Middle frontal gyrus (tissue), 1 donor: ENCODE measurements around the gene IQCF6.
"Not testable (repeated sequence)": the region's sequence is repeated elsewhere in the genome, so short reads cannot be mapped to it uniquely, and the experiment has no call there.

Experiments
- DNase-seq: peaks from one replicate; pipeline ENCODE4 v3.0.0-alpha.2; 2015; ENCODE audit warnings: low spot score; ENCODE audit errors: extremely low spot score

IQCF6 gene

DNA sequence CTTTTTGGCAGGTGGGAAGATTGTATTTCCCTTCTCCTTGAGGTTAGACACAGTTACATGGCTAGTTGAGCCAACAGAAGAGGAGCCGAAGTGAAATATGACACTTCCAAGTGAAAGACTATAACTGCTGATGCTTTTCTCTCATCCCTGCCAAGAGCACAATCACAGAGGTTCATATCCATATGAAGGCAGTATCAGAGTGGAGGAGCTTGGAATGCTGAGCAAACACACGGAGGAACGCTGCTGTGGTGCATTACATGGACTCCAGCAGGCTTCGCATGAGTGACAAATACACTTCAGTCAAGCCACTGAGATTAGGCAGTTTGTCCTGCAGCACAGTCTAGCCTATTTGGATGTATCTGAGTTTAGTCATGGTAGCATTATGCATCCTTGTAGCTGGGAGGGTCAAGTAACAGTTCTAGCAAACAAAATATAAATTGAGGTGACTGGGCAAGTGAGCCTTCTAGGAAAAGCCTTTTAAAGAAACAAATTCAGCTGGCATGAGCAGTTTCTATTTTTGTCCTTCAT is 5.4 kb downstream of the IQCF6 start:
- no peak for DNase-seq

DNA sequence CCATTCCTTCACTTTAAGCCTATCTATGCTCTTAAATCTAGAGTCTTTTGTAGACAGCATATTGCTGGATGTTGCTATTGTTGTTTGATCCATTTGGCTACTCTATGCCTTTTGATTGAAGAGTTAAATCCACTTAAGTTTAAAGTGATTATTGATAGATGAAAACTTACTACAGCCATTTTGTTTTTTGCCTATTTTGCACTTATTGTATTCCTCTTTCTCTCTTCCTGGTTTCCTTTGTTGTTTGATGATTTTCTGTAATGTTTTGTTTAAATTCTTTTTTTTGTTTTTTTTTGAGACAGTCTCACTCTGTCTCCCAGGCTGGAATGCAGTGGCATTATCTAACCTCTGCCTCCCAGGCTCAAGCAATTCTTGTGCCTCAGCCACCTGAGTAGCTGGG is 19.8 kb downstream of the IQCF6 start:
- no peak for DNase-seq

- DNase-seq: not testable (repeated sequence)
These were observed 25.0 kb downstream of the IQCF6 start for GRCh38 chr3:51753763-51754750.

DNA sequence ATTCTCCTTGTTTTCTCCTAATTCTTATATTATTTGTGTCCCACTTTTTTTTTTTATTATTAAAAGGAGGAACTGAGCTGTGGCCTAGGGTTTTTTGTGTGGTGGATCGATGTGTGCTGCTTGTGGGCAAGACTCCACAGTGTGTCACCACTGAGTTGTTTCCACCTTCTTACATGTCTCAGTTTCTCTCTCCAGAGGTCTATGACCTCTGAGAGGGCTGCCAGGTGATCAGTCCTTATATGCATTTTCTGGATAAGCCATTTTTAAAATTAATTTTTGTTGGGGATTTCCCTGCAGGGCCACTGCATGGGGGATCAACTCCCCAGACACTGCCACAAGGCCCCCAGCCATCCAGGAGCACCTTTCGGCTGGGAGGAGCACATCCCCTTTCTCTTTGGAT is 27.8 kb downstream of the IQCF6 start:
- no peak for DNase-seq

- no peak for DNase-seq
These were observed 28.2 kb downstream of the IQCF6 start for GRCh38 chr3:51750878-51751277.

DNA sequence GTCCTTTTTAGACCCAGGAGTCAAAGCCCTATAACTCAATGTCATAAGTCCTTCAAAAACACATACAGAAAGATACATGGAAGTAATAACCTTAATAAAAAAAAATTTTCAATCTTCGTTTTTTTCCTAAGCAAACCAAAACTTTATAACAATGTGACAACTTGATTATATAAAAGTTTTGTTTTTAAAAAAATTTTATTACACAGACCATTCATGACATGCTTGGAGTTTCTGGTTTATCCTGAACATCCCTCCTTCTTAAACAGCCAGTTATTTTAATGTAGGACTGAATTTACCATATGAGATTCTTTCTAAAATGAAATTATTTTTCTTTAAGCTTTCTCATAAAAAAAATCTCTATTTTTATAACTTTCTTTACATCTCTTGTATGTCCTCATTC is 30.7 kb downstream of the IQCF6 start:
- no peak for DNase-seq

- no peak for DNase-seq
These were observed 31.2 kb downstream of the IQCF6 start for GRCh38 chr3:51747840-51748239.

GRCh38 chr3:51742978-51743377 is 36.1 kb downstream of the IQCF6 start:
- not testable (repeated sequence) for DNase-seq

DNA sequence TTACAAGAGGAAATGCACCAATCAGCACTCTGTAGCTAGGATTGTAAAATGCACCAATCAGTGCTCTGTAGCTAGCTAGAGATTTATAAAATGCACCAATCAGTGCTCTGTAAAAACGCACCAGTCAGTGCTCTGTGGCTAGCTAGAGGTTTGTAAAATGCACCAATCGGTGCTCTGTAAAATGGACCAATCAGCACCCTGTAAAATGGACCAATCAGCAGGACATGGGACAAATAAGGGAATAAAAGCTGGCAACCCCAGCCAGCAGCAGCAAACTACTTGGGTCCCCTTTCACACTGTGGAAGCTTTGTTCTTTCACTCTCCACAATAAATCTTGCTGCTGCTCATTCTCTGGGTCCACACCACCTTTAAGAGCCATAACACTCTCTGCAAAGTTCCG is 36.7 kb downstream of the IQCF6 start:
- DNase-seq: not testable (repeated sequence)

DNA sequence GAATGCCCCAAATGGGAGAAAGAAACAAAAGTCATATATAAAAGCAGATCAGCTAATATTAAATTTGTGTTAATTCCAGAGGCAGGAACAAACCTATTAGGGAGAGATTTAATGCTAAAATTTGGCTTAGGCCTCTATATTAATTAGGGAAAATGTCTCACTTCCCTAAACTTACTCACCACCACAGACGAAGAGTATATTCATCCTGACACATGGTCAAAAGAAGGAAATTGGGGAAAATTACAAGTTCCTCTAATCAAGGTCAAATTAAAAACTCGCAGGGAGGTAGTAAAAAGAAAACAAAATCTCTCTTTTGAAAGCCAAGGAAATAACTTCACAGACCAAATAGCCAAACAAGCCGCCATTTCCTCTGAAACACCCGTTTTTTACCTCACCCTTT is 39.9 kb downstream of the IQCF6 start:
- no peak for DNase-seq

DNA sequence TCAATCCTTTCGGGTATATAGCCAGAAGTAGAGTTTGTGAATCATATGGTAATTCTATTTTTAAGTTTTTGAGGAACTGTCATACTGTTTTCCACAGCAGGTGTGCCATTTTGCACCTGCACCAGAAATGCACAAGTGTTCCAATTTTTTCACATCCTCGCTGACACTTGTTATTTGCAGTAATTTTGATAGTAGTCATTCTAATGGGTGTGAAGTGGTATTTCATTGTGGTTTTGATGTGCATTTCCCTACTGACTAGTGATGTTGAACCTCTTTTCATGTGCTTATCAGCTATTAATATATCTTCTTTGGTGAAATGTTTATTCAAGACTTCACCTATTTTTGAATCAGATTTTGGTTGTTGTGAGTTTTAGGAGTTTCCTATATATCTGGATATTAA is 43.1 kb downstream of the IQCF6 start:
- DNase-seq: no peak

GRCh38 chr3:51735039-51735438 is 44.0 kb downstream of the IQCF6 start:
- DNase-seq: no peak

DNA sequence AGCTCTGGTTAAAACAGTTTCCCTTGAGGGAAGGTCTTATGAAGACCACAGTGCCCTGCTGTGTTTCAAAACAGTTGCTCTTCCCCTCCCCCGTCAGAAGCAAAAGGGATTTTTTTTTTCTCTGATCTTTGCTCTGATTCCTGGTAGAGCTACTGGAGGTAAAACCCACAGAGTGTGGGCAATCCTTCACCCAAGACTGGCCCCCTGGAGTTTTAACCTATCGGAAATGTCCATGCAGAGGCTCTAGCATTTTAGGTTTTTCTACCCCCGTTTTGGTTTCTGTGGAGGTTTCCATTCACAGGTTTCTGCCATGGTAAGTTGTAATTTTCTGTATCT is 44.5 kb downstream of the IQCF6 start:
- DNase-seq: no peak

DNA sequence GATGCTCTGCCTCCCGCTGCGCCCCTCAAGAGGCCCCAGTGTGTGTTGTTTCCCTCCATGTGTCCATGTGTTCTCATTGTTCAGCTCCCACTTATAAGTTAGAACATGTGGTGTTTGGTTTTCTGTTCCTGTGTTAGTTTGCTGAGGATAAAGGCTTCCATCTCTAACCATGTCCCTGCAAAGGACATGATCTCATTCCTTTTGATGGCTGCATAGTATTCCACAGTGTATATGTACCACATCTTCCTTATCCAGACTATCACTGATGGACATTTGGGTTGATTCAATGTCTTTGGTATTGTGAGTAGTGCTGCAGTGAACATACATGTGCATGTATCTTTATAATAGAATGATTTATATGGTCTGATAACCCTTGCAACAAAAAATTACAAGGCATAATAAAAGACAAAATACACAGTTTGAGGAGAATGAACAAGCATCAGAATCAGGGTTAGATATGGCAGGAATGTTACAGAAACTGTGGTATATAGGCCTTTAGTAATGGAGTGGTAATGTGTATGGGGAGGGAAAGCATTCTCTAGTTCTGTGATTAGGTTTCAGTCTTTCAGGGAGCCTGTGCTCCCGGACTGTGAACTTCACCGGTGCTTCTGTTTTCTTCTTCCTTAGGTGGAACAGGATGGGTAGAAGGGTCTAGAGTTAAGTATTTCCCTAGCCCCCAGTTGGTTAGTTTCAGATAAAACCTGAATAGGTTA is 45.0 kb downstream of the IQCF6 start:
- DNase-seq: no peak

DNA sequence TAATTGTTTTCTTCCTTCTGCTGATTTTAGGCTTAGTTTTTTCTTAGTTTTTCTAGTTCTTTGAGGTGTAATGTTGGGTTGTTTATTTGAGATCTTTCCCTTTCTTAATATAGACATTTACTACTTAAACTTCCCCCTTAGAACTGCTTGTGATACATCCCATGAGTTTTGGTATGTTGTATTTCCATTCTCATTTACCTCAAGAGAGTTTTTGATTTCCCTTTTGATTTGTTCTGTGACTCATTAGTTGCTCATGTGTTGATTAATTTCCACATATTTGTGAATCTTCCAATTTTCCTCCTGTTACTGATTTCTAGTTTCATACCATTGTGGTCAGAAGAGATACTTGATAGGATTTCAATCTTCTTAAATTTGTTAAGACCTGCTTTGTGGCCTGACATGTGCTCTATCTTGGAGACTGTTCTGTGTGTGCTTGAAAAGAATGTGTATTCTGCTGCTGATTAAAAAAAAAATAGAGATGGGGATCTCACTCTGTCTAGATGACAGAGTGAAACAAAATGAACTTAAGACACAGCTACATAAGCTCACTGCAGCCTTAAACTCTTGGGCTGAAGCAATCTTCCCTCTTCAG is 49.9 kb downstream of the IQCF6 start:
- no peak for DNase-seq
